Measurements from ENCODE around the gene OR8K3.

OR8K3 gene

GRCh38 chr11:56314844-56315243, at the start of gene OR8K3:
Gene OR8K3 (plus strand): TSS chr11:56315144. CDS start chr11:56318307, 3,163 bp downstream.
- no peak for DNase-seq

- DNase-seq: no peak
Measured at GRCh38 chr11:56271092-56271491, 43.9 kb upstream of the OR8K3 start.

GRCh38 chr11:56273854-56274253, 41.1 kb upstream of the OR8K3 start, which contains the start of gene OR5T1:
Gene OR5T1 (plus strand): TSS chr11:56274154. CDS start chr11:56275639, 1,485 bp downstream.
- DNase-seq: no peak

GRCh38 chr11:56292154-56292553, 22.8 kb upstream of the OR8K3 start, which contains the start of gene OR8H1:
Gene OR8H1 (minus strand): TSS chr11:56292254. CDS start chr11:56291062, 1,192 bp downstream.
- no peak for DNase-seq

DNA sequence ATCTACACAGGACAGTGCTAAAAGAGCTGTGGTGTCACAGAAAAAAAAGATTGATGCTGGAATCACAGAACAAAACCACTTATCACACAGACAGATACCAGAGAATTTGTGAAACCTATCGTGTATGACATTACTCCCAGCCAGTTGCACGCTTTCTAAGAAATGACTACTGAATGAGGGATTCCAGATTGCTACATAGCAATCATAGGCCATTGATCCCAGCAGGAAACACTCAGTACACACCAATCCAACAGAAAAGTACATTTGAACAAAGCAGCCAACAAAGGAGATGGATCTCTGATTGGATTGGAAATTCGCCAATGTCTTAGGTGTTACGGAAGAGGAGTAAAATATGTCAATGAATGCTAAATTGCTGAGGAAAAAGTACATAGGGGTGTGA, 18.0 kb upstream of the OR8K3 start:
- no peak for DNase-seq

GRCh38 chr11:56307836-56308235, 7.1 kb upstream of the OR8K3 start:
- no peak for DNase-seq

DNA sequence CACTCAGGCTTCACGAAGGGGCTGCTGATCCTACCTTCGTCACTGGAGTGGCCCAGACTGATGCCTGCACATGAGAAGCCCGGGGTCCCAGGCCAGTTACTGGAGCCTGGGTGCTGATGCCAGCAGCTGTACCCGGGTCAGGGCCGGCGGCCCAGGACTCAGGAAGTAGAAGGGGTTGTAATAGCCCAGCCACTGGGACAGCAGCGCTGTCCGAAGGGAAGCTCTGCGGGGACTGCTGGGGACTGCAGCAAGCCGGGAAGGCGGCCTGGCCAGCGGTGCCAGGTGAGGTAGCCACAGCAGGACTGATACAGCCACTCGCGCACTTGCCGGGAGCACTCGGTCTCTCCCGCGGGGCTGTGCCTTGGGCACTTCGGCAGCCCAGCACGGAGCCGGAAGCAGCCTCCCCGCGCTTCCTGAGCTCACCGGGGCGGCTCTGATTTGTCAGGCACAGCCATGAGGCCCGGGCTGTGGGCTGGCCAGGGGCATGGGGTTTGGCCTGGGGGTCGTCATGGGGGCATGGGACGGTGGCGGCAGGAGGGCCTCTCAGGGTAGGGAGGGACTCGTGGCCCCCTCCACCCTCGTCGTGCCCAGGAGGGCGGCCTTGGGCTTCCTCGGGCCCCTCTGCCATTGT, 17.0 kb downstream of the OR8K3 start:
- no peak for DNase-seq

GRCh38 chr11:56333156-56333555, 18.2 kb downstream of the OR8K3 start:
- DNase-seq: no peak

GRCh38 chr11:56340289-56340688, 25.3 kb downstream of the OR8K3 start:
- no peak for DNase-seq

DNA sequence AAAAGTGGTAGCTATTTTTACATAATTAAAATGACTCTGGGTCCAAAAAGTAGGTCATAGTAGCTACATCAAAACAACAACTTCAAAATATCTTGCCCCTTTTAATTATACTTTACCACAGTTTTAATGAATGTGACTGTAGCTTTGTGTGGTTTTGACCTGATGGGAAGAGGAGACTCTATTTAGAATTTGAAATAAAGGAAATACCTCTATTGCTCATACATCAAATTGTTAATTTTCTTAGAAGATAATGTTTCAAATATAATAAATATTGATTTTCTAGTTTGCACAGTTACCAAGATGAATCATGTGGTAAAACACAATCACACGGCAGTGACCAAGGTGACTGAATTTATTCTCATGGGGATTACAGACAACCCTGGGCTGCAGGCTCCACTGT, 30.8 kb downstream of the OR8K3 start, which contains the start of gene OR8K1:
Gene OR8K1, plus strand, starts transcription at position 301 of the 400 bp plus-strand sequence. Its CDS starts 0 bp downstream, at position 301.
- no peak for DNase-seq

DNA sequence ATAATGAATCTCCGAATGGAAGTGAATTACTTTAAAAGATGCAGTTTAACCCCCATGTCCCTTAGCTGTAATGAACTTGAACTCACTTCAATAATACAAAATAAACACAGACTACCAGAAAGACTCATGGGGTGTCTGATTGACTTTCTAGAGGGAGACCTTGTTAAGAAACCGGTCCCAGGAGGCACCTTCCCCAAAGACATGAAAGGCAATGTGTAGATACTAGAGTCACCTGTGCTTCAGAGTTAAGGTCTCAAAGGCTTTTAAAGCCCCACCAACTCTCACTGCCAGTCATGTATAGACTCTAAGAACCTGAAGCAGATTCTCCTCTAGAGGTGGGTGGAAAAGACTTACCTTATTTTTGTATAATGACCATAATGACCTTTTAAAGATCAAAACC, 39.0 kb downstream of the OR8K3 start, which contains the start of gene OR8J1:
Gene OR8J1, plus strand, starts transcription at position 301 of the 400 bp plus-strand sequence. CDS start 5,956 bp downstream, outside the sequence.
- DNase-seq: no peak
